GM18508 (cell line): ENCODE measurements around the gene ABLIM1.

ENCODE experiments used
- ATAC-seq: cut with Tn5 transposase; IDR thresholded peaks from one replicate; pipeline ENCODE4 v1.9.1; 2021; ENCODE audit warnings: moderate number of reproducible peaks; ENCODE audit not compliant: insufficient read depth, unreplicated experiment

ABLIM1 gene

GRCh38 chr10:114430688-114431413, 227.2 kb downstream of the ABLIM1 start:
- ATAC-seq, result no peak

GRCh38 chr10:114429581-114430335, 228.3 kb downstream of the ABLIM1 start:
- ATAC-seq, result no peak

GRCh38 chr10:114427124-114427852, 230.8 kb downstream of the ABLIM1 start:
- ATAC-seq, result no peak

GRCh38 chr10:114426476-114426875, 231.6 kb downstream of the ABLIM1 start:
- no peak for ATAC-seq

GRCh38 chr10:114420811-114421485, 237.1 kb downstream of the ABLIM1 start:
- no peak for ATAC-seq

GRCh38 chr10:114418109-114418508, 240.0 kb downstream of the ABLIM1 start:
- no peak for ATAC-seq

- ATAC-seq, result no peak
Observed at GRCh38 chr10:114412907-114413797, 244.9 kb downstream of the ABLIM1 start.

- no peak for ATAC-seq
Observed at GRCh38 chr10:114408968-114409444, 249.1 kb downstream of the ABLIM1 start.

- ATAC-seq, result no peak
Observed at GRCh38 chr10:114408112-114408967, 249.7 kb downstream of the ABLIM1 start.

- ATAC-seq, result no peak
Observed at GRCh38 chr10:114406455-114406854, 251.6 kb downstream of the ABLIM1 start.

GRCh38 chr10:114405011-114405350, 253.1 kb downstream of the ABLIM1 start:
- ATAC-seq, result no peak

GRCh38 chr10:114404171-114405010, 253.7 kb downstream of the ABLIM1 start, which contains the start of gene AFAP1L2:
Gene AFAP1L2 (minus strand): TSS chr10:114404502. CDS start chr10:114404455, 47 bp downstream.
- no peak for ATAC-seq

- no peak for ATAC-seq
Observed at GRCh38 chr10:114403541-114404161, 254.4 kb downstream of the ABLIM1 start.

GRCh38 chr10:114402871-114403540, 255.1 kb downstream of the ABLIM1 start:
- no peak for ATAC-seq

- no peak for ATAC-seq
Observed at GRCh38 chr10:114402233-114402632, 255.8 kb downstream of the ABLIM1 start.

- no peak for ATAC-seq
Observed at GRCh38 chr10:114401195-114401791, 256.8 kb downstream of the ABLIM1 start.
